HG02610 (cell line): ENCODE data around the gene RFX1.
"Not testable (repeated sequence)": the region's sequence is repeated elsewhere in the genome, so short reads cannot be mapped to it uniquely, and the experiment has no call there.

ENCODE experiments used
- ATAC-seq: cut with Tn5 transposase; IDR thresholded peaks from one replicate; pipeline ENCODE4 v1.9.1; 2021; ENCODE audit warnings: mild to moderate bottlenecking, moderate library complexity; ENCODE audit not compliant: unreplicated experiment

RFX1 gene

GRCh38 chr19:14027856-14028450 lies 21.8 kb upstream of the RFX1 start, which contains the start of gene RLN3:
Gene RLN3, plus strand, starts transcription at chr19:14028148. Its CDS starts 57 bp downstream, at chr19:14028205.
- ATAC-seq = no peak

GRCh38 chr19:14026652-14027192 lies 20.6 kb upstream of the RFX1 start:
- ATAC-seq = not testable (repeated sequence)

- no peak for ATAC-seq
Observed at GRCh38 chr19:14023404-14024235, 17.5 kb upstream of the RFX1 start.

- ATAC-seq = no peak
Observed at GRCh38 chr19:14022469-14022868, 16.3 kb upstream of the RFX1 start.

- ATAC-seq = no peak
Observed at GRCh38 chr19:14021474-14021873, 15.4 kb upstream of the RFX1 start.

- not testable (repeated sequence) for ATAC-seq
Observed at GRCh38 chr19:14019739-14020138, 13.6 kb upstream of the RFX1 start.

GRCh38 chr19:14019100-14019499 lies 13.0 kb upstream of the RFX1 start:
- ATAC-seq = no peak

GRCh38 chr19:14015524-14016035 lies 9.5 kb upstream of the RFX1 start:
- peak; percentile 78 for ATAC-seq

- no peak for ATAC-seq
Observed at GRCh38 chr19:14012378-14012915, 6.3 kb upstream of the RFX1 start.

- ATAC-seq = peak; percentile 30
Observed at GRCh38 chr19:14006766-14007562, 844 bp upstream of the RFX1 start.

- ATAC-seq = peak; percentile 30
Observed at GRCh38 chr19:14005349-14006084, 603 bp downstream of the RFX1 start.

- ATAC-seq = no peak
Observed at GRCh38 chr19:14004619-14005348, 1.3 kb downstream of the RFX1 start.

- ATAC-seq = no peak
Observed at GRCh38 chr19:14003251-14004055, 2.7 kb downstream of the RFX1 start.

- no peak for ATAC-seq
Observed at GRCh38 chr19:14002571-14003250, 3.4 kb downstream of the RFX1 start.

GRCh38 chr19:14000691-14001375 lies 5.3 kb downstream of the RFX1 start:
- ATAC-seq = no peak

- no peak for ATAC-seq
Observed at GRCh38 chr19:13999085-13999484, 7.0 kb downstream of the RFX1 start.

- ATAC-seq = no peak
Observed at GRCh38 chr19:13998426-13998825, 7.7 kb downstream of the RFX1 start.

GRCh38 chr19:13997631-13997962 lies 8.5 kb downstream of the RFX1 start:
- no peak for ATAC-seq
